ENCODE data around the gene HIVEP1. TPM values are rescaled to one million over a fixed set of nuclear protein-coding genes. Genes with fewer than 3 reads are reported as not detected.
"Not testable (repeated sequence)": the region's sequence is repeated elsewhere in the genome, so short reads cannot be mapped to it uniquely, and the experiment has no call there.

HIVEP1 gene
- total RNA-seq, 1 donor from 2014 or later: 42.5 TPM

DNA sequence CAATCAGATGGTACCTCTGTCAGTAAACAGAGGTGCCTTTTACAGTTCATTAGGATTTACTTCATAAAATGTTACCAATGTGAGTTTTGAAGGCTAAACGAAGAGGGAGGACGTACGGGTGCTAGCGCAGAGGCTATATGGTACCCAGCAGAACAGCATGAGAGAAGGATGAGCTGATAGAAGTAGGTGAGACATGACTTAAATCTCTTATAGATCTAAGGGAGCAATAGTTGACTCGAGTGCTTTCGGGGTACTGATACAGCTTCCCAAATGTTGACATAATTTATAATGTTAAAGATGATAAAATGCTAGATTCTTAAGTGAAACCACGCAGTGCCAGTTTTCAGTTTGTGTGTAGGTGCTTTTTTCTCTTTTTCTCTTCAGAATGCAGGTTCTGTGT lies 72.6 kb downstream of the HIVEP1 start:
- no peak for DNase-seq (ENCODE audit: low spot score)

DNA sequence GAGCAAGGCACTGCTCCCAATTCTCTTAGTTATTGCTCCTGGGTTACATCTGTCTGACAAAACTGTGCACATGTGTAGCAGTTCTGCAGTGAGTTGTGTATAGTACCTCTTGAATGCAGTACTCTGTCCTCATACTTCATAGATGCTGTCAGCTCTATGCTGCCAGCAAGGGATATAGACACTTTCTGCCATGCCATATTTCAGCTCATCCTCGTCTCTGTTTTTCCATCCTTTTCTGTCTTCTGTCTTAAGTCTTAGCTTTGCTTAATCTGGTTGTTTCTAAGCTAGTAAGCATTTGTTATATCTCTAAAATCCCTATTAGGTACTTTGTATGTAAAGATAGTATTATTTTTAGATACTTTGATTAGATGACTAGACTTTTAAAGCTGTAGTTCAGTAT lies 76.4 kb downstream of the HIVEP1 start:
- DNase-seq (ENCODE audit: low spot score): no peak

DNA sequence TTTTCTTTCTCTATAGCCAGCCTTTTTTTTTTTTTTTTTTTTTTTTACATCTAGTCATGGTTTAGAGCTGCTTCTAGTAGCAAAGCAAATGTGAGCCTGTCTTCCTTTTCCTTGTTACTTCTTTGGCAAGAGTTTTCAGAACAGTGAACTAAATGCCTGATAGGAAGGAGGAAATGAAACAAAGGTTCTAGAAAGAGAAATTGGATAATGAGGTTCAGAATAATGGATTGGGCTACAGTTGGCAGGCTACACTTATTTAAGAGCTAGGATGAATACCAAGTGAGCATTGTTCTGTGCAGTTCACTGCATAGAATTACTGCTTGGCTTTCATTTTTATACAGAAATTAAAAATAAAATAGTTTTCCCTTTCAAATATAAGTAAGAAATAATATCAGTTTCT lies 78.6 kb downstream of the HIVEP1 start:
- no peak for DNase-seq (ENCODE audit: low spot score)

DNA sequence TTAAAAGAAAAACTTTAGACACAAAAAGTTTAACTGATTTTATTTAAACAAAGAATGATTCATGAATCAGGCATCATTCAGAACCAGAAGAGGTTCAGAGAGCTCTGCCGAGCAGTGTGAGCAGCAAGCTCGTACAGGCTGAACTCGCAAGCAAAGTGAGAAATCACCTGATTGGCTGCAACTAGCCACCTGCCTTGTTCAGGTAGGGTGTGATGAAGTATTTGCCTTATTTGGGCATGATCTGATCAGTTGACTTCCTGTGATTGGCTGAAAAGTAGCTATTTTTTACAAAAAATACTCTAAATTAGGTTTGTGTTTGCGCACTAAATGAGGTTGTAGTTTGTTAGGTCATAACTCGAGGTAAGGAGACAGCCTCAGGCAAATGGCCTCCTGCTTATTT lies 80.7 kb downstream of the HIVEP1 start:
- DNase-seq (ENCODE audit: low spot score): no peak

DNA sequence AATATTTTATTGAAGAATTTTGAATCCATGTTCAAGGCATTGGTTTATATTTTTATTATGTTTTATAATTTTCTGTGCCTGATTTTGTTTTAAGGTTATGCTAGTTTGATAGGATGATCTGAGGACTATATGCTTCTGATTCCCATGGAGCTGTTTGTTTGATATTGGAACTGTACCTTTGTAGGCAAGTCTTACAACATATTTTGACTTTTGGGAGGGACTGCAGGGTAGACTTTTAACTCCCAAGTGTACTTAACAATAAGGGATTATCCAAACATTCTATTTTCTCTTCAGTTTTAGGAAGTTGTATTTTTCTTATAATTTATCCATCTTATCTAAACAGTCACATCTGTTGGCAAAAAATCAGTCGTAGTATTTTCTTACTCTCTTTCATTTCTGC lies 82.6 kb downstream of the HIVEP1 start:
- no peak for DNase-seq (ENCODE audit: low spot score)

DNA sequence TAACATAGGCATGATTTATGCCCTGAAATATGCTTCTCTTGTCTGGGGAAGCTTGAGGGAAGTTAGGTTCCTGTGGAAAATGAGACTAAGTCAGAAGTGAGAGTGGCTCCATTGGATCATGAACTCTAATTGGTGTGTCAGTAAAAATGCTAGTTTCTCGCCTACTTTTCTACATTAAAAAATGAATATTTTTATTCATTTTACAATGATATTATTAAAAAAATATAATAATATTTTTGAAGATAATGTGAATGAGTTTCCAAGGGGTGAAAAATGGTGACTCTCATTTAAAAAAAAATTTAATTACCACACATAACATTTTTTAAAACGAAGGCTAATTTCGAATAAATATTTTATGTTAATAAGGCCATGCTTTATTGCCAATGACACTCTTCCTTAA lies 84.2 kb downstream of the HIVEP1 start:
- DNase-seq (ENCODE audit: low spot score): no peak

DNA sequence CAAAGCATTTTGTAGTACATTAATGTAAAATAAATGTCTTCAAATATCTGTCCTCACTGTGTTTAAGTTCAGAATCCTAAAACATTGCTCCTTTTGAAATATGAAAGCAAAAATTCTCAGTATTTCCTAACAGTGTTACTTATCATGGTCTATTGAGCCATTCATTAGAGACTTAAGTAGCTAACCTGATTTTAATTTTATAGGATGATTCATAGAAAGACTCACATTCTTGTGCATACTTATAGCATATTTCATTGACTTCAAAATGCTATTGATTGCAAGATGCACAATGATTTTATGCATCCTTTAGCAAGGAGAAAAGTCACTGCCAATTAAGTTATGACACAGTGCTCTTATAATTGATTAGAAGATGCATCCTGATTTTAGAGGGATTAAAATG lies 85.7 kb downstream of the HIVEP1 start:
- DNase-seq (ENCODE audit: low spot score): no peak

DNA sequence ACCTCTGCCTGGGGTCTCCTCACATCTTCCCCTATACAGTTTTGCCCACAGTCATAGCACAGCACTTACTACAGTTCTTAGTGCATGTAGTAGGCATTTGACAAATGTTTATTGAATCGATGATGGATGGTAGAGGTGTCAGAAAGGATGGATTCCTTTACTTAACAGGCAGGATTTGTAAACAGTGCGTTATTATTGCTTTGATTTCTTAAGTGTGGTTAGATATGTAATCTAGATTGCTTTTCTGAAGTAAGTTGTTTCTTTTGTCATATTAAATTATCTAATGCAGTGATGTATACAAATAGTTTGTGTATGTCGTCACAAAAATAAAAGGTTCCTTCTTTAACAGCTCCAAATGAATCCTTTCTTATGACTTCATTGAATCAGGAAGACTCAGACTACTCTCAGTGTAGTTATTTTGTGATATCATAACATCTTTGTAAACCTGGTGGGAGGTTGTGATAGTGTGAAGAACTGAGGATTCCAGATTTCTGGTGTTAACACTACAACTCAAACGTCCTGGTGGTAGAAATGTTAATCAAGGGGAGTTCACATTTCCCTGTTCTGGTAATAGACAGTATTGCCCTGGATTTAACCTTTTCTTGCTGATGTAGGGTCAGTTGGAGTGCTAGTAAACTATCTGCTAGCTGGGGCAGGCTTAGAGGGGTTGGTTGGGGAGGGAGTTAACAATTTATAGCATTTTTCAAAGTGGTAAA lies 87.7 kb downstream of the HIVEP1 start:
- no peak for DNase-seq (ENCODE audit: low spot score)

DNA sequence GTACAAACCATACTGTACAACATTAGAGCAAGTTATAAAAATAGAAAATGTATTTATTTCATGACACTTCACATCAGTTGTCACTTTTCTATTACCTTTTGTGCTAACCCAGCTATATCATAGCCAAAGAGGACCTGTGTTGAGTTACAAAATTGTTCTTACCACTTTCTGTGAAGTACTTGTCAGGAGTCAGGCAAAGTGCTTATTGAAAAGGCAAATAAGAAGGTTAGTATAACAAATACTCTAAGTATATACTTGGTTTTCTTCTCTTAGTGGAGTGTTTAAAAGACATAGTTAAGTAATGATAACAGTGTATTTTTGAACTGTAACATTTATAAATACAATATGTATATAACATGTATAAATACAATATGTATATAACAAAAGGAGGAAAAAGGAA lies 88.9 kb downstream of the HIVEP1 start:
- no peak for DNase-seq (ENCODE audit: low spot score)

DNA sequence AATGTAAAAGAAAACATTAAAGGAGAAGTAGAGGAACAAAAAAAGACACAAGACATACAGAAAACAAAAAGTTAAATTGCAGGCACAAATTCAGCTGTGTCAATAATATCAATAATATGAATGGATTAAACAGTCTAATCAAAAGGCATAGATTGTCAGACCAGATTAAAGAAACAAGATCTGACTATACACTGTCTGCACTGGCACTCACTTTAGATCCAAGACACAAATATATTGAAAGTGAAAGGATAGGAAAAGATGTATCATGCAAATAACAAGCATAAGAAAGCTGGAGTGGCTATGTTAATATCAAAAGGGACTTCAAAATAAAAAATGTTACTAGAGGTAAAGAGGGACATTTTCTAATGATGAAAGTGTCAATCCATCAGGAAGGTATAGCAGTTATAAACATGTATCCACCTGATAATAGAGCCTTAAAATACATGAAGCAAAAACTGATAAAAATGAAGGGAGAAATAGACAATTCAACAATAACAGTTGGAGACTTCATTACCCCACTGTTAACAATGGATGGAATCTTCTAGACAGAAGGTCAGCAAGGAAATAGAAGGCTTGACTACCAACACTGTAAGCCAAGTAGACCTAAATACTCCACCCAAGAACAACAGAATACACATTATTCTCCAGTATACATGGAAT lies 89.7 kb downstream of the HIVEP1 start:
- DNase-seq (ENCODE audit: low spot score): no peak

DNA sequence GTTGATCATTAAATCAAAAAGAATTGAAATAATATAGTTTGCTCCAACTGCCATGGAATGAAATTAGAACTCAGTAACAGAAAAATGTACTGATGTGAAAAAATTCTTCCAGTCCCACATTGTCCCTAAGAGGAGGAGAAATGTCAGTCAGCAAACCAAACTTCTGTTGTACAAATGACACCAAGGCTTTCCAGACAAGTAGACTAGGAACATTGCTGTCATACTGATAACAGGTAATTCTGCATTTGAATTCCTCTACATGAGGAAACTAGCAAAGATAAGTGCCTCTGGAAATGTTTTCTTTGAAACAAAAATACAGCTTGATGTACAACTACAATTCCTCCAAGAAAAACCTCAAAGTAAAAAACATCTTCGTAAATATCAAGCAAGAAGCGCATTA lies 90.2 kb downstream of the HIVEP1 start:
- DNase-seq (ENCODE audit: low spot score): no peak

DNA sequence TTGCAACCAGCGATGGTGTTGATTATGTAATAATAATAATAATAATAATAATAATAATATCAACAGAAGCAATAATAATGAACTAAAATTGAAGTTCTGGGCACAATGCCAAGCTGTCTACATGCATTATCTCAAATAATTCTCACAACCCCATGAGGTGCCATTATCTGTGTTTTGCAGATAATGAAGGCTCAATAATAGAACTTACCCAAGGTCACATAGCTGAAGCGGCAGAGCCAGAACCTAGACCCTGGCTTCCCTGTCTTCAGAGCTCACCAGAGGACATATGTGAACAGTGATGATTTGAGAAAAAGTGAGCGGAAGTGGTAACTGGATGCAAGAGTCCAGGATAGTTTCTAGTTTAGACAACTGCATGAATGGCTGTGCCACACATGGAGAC lies 91.0 kb downstream of the HIVEP1 start:
- DNase-seq (ENCODE audit: low spot score): no peak

DNA sequence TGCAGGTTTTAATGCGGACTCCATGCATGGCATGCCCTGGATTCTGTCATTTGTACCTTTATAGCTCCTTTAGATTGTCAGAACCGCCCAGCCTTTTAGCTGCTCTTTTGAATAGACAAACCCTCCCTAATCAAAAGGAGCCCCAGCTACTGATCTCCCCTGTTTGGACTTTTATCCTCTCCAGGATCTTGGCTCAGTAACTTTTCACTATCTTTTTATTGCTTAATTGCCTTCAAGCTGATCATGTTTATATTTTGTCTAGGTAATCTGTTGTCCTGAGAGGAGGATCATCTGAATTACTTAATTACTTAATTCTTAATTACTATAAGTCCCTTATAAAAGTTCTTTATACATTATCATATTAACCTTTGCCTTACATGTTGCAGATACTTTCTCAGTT lies 93.2 kb downstream of the HIVEP1 start:
- DNase-seq (ENCODE audit: low spot score): no peak

DNA sequence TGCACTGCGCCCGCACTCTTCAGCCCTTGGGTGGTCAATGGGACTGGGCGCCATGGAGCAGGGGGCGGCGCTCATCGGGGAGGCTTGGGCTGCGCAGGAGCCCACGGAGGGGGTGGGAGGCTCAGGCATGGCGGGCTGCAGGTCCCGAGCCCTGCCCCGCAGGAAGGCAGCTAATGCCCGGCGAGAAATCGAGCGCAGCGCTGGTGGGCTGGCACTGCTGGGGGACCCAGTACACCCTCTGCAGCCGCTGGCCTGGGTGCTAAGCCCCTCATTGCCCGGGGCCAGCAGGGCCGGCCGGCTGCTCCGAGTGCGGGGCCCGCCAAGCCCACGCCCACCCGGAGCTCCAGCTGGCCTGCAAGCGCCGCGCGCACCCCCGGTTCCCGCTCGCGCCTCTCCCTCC lies 96.3 kb downstream of the HIVEP1 start:
- not testable (repeated sequence) for DNase-seq (ENCODE audit: low spot score)

DNA sequence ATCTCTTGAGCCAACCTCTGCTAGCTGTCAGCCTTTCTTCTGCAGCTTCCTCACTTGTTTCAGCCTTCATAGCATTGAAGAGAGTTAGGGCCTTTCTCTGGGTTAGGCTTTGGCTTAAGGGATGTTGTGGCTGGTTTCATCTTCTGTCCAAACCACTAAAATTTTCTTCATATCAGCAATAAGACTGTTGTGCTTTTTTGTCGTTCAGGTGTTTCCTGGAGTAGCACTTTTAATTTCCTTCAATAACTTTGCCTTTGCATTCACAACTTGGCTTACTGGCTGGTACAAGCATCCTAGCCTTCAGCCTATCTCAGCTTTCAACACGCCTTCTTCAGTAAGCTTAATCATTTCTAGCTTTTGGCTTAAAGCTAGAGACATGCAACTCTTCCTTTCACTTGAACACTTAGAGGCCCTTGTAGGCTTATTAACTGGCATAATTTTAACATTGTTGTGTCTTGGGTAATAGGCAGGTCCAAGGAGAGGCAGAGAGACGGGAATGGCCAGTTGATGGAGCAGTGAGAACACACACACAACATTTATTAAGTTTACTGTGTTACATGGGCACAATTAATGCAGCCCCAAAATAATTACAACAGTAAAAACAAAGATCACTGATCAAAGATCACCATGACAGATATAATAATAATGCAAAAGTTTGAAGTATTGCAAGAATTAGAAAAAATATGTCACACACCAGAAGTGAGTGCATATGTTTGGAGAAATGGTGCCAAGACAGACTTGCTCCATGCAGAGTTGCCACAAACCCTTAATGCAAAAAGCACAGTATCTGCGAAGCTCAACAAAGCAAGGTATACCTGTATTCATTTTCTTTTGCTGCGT lies 98.6 kb downstream of the HIVEP1 start:
- no peak for DNase-seq (ENCODE audit: low spot score)

DNA sequence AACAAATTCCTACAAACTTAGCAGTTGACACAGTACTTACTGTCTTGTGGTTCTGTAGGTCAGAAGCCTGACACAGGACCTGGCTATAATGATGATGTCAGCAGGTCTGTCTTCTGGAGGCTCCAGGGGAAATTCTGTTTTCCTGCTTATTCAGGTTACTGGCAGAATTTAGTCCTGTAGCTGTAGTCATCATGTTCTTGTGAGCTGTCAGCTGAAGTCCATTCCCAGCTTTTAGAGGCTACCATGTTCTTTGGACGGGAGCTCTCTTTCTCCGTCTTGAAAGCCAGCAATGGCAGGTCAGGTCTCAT lies 99.2 kb downstream of the HIVEP1 start:
- no peak for DNase-seq (ENCODE audit: low spot score)

DNA sequence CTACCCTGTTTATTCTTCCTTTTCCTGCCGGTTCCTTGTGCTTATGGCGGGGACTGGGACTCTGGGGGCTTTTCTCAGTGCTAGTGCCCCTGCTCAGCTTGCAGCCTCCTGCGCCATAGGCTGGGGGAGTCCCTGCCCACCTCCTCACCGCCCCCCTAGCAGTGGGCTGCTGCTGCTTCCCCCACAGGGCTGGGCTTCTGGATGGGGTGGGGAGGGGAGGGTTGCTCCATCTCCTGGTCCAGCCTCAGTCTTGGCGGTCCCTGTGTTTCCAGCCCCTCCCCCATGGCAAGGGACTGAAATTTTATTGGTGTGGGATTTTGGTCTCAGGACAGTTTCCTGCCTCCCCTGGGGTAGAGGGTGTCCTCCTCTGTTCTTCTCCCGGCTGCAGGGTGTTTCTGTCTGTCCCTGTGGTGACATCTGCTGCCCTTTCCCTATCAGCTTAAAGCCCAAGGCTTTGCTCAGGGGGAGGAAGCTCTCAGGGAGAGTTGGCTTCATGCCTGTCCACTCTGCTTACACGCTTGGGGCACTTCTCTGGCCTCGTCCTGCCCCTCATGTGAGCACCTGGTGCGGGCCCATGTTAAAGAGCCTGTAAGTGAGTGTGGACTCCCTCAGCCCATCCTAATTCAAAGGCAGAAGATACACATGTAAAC lies 100.6 kb downstream of the HIVEP1 start:
- DNase-seq (ENCODE audit: low spot score): no peak

DNA sequence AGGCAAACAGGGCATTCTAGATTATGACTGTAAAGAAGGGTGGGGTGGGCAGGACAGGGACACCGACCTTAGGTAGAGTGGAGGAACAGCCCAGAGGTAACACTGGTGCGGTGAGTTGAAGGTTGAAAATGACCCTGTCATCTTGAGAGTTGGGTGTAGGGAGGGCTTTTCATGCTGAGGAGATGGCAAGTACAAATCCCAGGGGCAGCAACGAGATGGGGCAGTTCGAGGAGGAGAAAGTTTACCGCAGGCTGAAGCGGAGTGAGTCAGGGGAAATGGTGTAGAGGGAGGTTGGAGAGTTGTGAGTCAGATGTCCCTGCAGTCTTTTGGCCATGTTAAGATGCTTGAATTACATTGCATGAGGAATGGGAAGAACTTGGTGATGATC lies 101.1 kb downstream of the HIVEP1 start:
- no peak for DNase-seq (ENCODE audit: low spot score)

DNA sequence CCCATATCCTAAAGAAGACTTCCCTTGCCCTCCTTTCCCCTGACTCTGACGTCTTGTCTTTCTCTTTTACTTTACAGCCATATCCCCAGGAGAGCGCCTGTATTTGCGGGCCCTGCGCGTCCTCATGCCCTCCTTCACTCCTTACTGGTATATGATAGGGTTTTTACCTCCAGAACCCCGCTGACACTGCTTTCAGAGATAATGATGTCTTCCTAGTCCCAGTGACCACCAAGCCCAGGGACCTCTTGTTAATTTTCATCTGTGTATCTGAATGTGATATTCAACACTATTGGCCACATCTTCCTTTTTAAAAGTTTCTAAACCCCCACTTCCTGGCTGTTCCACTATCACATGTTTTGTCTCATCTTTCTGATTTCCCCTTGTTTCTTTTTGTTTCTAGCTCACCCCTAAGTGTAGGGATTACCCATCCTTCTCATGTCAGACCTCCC lies 102.0 kb downstream of the HIVEP1 start:
- DNase-seq (ENCODE audit: low spot score): no peak

DNA sequence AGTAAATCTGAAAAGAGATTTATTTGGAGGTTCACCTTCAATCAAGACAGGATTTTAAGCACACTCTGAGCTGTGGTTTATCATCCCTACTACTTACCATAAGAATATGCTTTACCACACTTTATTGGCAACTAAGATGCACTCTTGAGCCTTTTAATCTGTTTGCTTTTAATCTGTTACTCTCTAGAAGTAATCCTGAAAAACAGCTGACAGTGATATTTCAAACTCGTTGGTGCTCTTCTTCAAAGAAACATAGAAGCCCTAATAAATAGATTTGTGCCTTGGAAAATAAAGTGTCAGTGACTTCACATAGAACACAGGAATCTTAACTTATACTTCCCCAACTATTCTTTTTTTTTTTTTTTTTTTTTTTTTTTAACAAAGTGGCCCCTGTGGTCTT lies 102.9 kb downstream of the HIVEP1 start:
- no peak for DNase-seq (ENCODE audit: low spot score)

DNA sequence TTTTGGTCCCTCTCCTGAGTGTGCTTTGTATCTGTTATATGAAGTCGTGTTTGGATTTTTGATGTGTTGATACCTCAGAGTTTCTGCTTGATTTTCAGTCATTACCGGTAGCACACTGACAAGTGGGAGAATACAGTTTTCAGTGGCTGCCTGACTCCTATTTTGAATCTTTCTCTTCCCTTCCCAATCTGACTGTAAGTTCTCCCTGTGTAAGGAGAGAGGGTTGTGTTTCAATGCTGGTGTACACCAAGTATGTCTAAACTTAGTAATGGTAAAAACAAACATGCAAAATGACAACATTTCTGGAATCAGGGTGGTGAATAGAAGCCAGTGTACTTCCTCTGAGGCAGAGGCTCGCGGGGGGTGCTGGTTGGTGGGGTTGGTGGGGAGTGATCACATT lies 103.4 kb downstream of the HIVEP1 start:
- DNase-seq (ENCODE audit: low spot score): no peak

DNA sequence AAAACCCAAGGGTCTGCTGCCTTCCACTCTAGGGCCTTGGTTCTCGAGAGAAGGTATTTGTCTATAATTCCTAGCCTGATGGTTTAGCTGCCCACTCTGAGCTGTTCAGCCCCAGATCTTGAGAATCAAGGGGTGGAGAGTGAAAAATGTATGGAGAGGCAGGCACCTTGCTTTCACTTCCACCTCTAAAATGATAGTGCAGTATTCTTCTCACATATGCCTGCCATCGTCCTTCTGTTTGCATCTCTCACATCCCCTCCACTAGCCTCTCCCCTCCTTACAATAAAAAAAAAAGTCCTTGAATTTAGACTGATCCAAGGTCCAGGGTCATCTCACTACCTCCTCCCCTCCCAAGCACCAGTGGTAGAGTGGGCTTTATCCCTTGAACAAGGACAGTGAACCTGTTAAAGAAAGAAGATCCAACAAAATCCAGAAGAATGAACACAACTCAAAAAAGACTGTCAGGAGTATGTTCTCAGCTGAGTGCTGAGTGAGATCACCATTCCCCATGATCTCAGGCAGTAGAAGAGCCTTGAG lies 104.2 kb downstream of the HIVEP1 start:
- no peak for DNase-seq (ENCODE audit: low spot score)

Data from ureter (tissue), 1 donor.